Common myeloid progenitor, CD34-positive (primary cell): Measurements from ENCODE around the gene ADRM1.

ENCODE experiments used
- CTCF ChIA-PET: fragments of 350-600 bp; sonication (Branson Sonifier 250); formaldehyde crosslinking; loops from one replicate; lab custom pipeline; 2021; ENCODE audit warnings: antibody characterized with exemption; lab: Charles Lee
- POLR2A ChIA-PET: fragments of 350-600 bp; sonication (Branson Sonifier 250); formaldehyde crosslinking; loops from one replicate; lab custom pipeline; 2021; ENCODE audit warnings: antibody characterized with exemption; lab: Charles Lee
- DNase-seq, 3 donors: peaks; one replicate each; pipeline versions ENCODE4 v3.0.0 to v3.0.0-alpha.2; 2013
- H3K27ac ChIP-seq, 2 experiments: 1 replicate in 1 of 2; 2 replicates in 1 of 2; pipeline ENCODE4 v1.7.0; 2013; ENCODE audit warnings: inconsistent platforms in 2 of 2, low read length in 2 of 2, mild to moderate bottlenecking in 2 of 2, low read depth in 1 of 2, moderate library complexity in 1 of 2; ENCODE audit not compliant: severe bottlenecking in 2 of 2, insufficient read depth in 1 of 2, poor library complexity in 1 of 2
- H3K27me3 ChIP-seq, 5 experiments: replicated peaks in 2 of 5; 1 replicate in 3 of 5; 2 replicates in 2 of 5; pipeline versions ENCODE4 v1.6.1 to v1.7.0; 2013; ENCODE audit warnings: low read length in 4 of 5, mild to moderate bottlenecking in 2 of 5, moderate library complexity in 2 of 5, inconsistent platforms in 1 of 5; ENCODE audit not compliant: insufficient read depth in 5 of 5, control insufficient read depth in 4 of 5
- H3K36me3 ChIP-seq, 4 experiments: 1 replicate in 2 of 4; 2 replicates in 2 of 4; pipeline versions ENCODE4 v1.6.1 to v1.7.0; 2013; ENCODE audit warnings: low read length in 3 of 4, control low read depth in 1 of 4, mild to moderate bottlenecking in 1 of 4; ENCODE audit not compliant: control insufficient read depth in 4 of 4, insufficient read depth in 4 of 4
- H3K4me1 ChIP-seq, 4 experiments: 1 replicate in 3 of 4; 2 replicates in 1 of 4; pipeline versions ENCODE4 v1.6.1 to v1.7.1; 2013; ENCODE audit warnings: low read length in 3 of 4, mild to moderate bottlenecking in 3 of 4, control low read depth in 1 of 4, inconsistent platforms in 1 of 4, moderate library complexity in 1 of 4; ENCODE audit not compliant: control insufficient read depth in 4 of 4, insufficient read depth in 4 of 4; ENCODE audit errors: control extremely low read depth in 1 of 4
- H3K4me3 ChIP-seq, 7 experiments: 1 replicate in 4 of 7; 2 replicates in 3 of 7; pipeline versions ENCODE4 v1.5.1 to v1.7.0; 2013; ENCODE audit warnings: mild to moderate bottlenecking in 7 of 7, low read length in 6 of 7, moderate library complexity in 6 of 7, inconsistent platforms in 2 of 7, low read depth in 2 of 7, control low read depth in 1 of 7; ENCODE audit not compliant: insufficient read depth in 4 of 7, control insufficient read depth in 1 of 7; ENCODE audit errors: extremely low read depth in 1 of 7
- H3K9me3 ChIP-seq, 5 experiments: 1 replicate in 4 of 5; 2 replicates in 1 of 5; pipeline versions ENCODE4 v1.6.1 to v1.7.1; 2013; ENCODE audit warnings: low read length in 4 of 5, mild to moderate bottlenecking in 2 of 5, inconsistent platforms in 1 of 5, low read depth in 1 of 5, moderate library complexity in 1 of 5; ENCODE audit not compliant: control insufficient read depth in 4 of 5, insufficient read depth in 2 of 5; ENCODE audit errors: control extremely low read depth in 1 of 5
- WGBS: methylation state at CpG from one replicate; pipeline ENCODE4 v1.1.5; 2013; ENCODE audit not compliant: insufficient coverage; 5-methylcytosine and 5-hydroxymethylcytosine counted together

Gene ADRM1

DNA sequence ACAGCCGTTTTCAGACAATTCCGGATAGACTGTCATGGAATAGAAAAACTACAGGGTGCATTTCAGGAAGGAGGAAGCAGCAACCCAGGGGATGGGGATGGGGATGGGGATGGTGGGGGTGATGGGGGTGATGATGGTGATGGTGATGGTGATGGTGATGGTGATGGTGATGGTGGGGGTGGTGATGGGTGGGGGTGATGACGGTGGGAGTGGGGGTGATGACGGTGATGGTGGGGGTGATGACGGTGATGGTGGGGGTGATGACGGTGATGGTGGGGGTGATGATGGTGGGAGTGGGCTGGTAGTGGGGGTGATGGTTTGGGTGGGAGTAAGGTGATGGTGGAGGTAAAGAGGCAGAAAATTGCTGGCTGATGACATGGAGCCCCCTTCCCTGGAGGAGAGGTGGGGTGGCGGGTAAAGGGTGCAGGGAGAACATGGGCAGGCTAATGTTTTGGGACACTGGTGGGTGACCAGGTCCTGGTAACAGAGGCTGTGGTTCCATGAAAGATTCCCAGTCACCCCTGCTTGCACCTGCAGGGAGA is 46.8 kb downstream of the ADRM1 start:
- ChIA-PET CTCF (no interaction called here), POLR2A (no interaction called here)
- Histone ChIP-seq H3K4me1 (no peaks in the 10 kb centered on the region), H3K9me3 (peaks cover 0 to 5% (median 3%) of the 10 kb centered on the region in 5 experiments), H3K27me3 (no peaks in the 10 kb centered on the region), H3K36me3 (no peaks in the 10 kb centered on the region), H3K27ac (no peak overlapping the region), H3K4me3 (no peak overlapping the region)
- no CpG with 5 or more reads among the region's 7 CpGs for WGBS
- no peak for DNase-seq

DNA sequence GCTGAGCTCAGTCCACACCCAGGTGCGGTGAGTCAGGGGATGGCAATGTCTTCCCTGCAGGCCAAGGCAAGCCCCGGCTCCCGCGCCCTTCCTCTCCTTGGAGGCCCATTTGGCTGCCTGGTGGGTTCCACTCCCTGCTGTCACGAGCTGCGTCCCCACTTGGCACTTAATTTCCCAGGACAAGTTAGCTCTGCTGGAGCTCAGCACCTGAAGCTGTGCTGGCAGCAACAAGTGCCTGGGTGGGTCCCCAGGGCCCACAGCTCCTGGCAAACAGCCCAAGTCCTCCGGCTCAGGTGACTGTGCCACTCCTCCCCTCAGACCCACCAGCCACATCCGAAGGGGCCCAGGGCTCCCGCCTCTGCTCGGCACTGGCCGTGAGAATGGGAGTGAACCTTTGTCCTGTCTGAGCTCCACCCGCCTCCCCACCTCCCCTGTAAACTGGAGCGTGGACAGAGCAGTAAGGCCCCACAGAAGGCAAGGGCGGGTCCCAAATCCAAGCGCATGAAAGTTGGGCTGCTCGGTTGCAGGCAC is 47.4 kb downstream of the ADRM1 start:
- ChIA-PET POLR2A (no interaction called here), CTCF (no interaction called here)
- 96% methylated on average over 13 of the region's 16 CpGs for WGBS
- no peak overlapping the region for H3K27ac ChIP-seq
- H3K4me3 ChIP-seq, result no peak overlapping the region
- H3K36me3 ChIP-seq, result no peaks in the 10 kb centered on the region
- no peaks in the 10 kb centered on the region for H3K27me3 ChIP-seq
- DNase-seq, result no peak
- peaks cover 0 to 1% (median 0%) of the 10 kb centered on the region in 4 experiments for H3K4me1 ChIP-seq
- H3K9me3 ChIP-seq, result peaks cover 0 to 5% (median 3%) of the 10 kb centered on the region in 5 experiments

DNA sequence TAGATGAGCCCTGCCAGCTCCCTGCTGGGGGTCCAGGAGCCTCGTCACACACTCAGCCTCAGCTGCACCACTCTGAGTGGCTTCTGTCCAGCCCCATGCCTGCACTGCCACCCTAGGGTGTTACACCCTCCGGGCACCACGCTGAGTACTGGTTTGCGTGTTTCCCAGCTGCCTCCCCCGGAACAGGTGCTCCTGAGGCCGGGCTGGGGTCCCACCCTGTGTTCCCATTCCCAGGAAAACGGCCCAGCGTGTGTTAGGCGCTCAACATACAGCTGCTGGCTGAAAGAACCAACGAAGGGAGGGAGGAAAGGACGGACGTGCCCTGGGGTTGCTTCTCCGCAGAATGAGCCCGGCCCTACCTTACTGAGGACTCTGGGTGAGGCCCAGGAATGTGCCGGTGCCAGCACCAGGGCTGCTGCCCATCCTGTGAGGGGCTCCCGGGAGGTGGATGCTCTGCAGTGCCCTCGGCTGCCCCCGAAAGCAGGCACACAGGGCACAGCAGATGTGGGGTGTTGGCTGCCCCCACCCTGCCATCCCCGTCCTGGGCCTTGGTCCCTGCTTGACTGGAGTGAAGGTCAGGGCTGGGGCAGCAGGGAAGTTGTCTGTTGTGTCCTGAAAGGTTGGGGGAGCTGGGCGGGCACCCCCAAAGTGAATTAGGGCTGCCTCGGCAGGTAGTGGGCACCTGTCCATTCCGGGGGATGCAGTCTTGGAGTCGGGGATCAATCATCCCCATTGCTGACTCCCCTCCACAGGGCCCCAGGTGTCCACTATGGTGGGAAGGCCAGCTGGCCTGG is 48.0 kb downstream of the ADRM1 start:
- WGBS, result 98% methylated on average over 12 of the region's 23 CpGs
- POLR2A ChIA-PET, result no interaction called here
- DNase-seq, result no peak
- CTCF ChIA-PET, result no interaction called here
- Histone ChIP-seq H3K36me3 (no peaks in the 10 kb centered on the region), H3K27me3 (no peaks in the 10 kb centered on the region), H3K4me1 (peaks cover 0 to 7% (median under 1%) of the 10 kb centered on the region in 4 experiments), H3K27ac (no peak overlapping the region), H3K9me3 (peaks cover 0 to 5% (median 3%) of the 10 kb centered on the region in 5 experiments), H3K4me3 (no peak overlapping the region)

GRCh38 chr20:62351469-62352401 is 48.9 kb downstream of the ADRM1 start:
- H3K9me3 ChIP-seq, result peaks cover 0 to 5% (median 3%) of the 10 kb centered on the region in 5 experiments
- ChIA-PET POLR2A (no interaction called here), CTCF (interaction anchor here (0.9 kb wide), 1 partner anchor 10 kb away, joined by 3 read pairs; no protein-coding TSS in a partner anchor)
- H3K36me3 ChIP-seq, result no peaks in the 10 kb centered on the region
- H3K4me3 ChIP-seq, result no peak overlapping the region
- no peak for DNase-seq
- H3K27ac ChIP-seq, result no peak overlapping the region
- peaks cover 0 to 16% (median 7%) of the 10 kb centered on the region in 4 experiments for H3K4me1 ChIP-seq
- 95% methylated on average over 56 of the region's 60 CpGs for WGBS
- no peaks in the 10 kb centered on the region for H3K27me3 ChIP-seq

DNA sequence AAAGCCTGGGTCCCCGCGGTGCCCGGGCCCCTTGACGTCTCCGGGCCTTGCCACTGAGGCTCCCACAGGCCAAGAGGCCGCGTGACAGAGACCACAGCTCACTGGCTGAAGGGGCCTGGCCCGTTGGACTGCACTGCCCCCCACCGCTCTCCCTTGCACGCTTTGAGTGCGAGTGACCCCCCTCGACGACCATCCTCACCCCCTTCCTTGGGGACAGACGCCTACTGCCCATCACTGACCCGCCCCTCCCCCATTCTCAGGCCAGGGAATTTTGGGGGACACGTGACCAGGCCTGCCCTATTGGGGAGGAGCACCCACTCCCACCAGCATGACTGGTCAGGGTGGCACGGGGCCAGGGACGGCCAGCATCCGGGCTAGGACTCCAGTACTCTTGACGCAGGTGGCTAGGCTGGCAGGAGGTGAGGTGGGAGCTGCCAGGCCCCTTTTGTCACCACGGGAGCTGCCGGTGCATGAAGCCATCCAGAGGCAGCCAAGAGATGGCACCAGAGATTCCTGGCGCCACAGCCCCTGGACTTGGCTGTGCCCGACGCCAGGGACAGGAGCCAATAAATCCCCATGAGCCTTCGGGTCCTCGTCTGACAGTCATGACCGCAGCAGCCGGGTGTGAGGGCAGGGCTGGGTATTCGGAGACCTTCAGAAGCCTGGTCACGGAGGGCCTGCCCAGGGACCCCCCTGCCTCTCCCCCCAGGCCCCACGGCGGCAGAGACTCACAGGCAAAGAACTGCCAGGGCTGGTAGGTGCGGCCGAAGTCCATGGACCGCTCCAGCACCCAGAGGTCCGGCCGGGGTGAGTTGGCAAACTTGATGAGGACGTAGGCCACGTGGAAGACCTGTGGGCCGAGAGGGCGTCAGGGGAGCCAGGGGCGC is 49.8 kb downstream of the ADRM1 start:
- ChIA-PET CTCF (interaction anchor here (0.9 kb wide), 1 partner anchor 11 kb away, joined by 3 read pairs; no protein-coding TSS in a partner anchor), POLR2A (no interaction called here)
- no peaks in the 10 kb centered on the region for H3K36me3 ChIP-seq

DNA sequence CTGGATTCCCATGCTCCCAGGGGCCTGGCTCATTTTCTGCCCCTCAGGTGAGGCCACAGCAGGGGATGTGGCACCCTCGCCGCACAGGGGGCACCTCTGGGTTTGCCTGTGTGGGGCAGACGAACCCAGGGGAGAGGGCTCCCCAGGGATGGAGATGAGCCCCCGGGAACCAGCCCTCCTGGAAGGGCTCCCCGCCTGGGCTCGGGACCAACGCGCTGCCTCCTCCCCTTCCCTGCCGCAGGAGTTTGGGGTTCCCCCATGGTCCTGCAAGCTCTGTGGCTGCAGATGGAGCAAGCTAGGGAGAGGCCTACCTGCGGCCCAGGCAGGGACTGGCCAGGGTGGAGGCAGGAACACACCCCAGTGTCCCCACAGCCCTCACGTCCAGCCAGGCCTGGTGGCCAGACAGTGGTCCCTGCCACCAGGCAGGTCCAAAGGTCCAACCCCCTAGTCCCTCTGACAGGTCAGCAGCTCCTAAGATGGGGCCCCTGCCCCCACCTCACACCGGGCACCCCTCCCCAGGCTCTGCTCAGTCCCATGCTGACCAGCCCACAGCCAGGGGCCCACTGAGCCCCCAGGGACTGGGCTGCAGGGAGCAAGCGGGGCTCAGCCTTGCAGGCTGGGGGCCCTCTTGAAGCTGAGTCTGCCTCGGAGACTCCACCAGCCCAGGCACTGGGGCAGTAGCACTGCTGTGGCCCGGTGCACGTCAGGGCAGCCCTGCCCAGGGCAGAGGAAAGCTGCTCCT is 50.7 kb downstream of the ADRM1 start:
- Histone ChIP-seq H3K9me3 (peaks cover 0 to 5% (median 2%) of the 10 kb centered on the region in 5 experiments), H3K4me3 (no peak overlapping the region), H3K36me3 (no peaks in the 10 kb centered on the region), H3K4me1 (peaks cover 0 to 28% (median 16%) of the 10 kb centered on the region in 4 experiments), H3K27ac (no peak overlapping the region), H3K27me3 (no peaks in the 10 kb centered on the region)
- POLR2A ChIA-PET, result no interaction called here
- DNase-seq, result no peak
- WGBS, result 100% methylated on average over 10 of the region's 16 CpGs
- CTCF ChIA-PET, result no interaction called here

More for the DNA sequence above, 49.8 kb downstream of the ADRM1 start:
- H3K4me1 ChIP-seq, result peaks cover 0 to 25% (median 14%) of the 10 kb centered on the region in 4 experiments
- no peak overlapping the region for H3K27ac ChIP-seq
- no peak overlapping the region for H3K4me3 ChIP-seq
- H3K9me3 ChIP-seq, result peaks cover 0 to 5% (median 3%) of the 10 kb centered on the region in 5 experiments
- no peak for DNase-seq
- no peaks in the 10 kb centered on the region for H3K27me3 ChIP-seq
- WGBS, result 96% methylated on average over 32 of the region's 43 CpGs
